H9 (cell line): ENCODE data around the gene HOXC11. TPM values are rescaled to one million over a fixed set of nuclear protein-coding genes. Genes with fewer than 3 reads are reported as not detected.
A peak's percentile ranks its signal among the peaks of the same experiment; 100 is the strongest.

Source experiments
- DNase-seq: peaks from one replicate; pipeline ENCODE4 v3.0.0-alpha.2; 2017
- H2AFZ ChIP-seq: one replicate; pipeline ENCODE4 v1.6.1; 2013; ENCODE audit warnings: mild to moderate bottlenecking, low read length, control low read depth, moderate library complexity
- H2AK5ac ChIP-seq: 2 replicates; pipeline ENCODE4 v1.6.1; 2013; ENCODE audit warnings: low read length, control low read depth, mixed read lengths; ENCODE audit not compliant: insufficient read length
- H2BK120ac ChIP-seq: one replicate; pipeline ENCODE4 v1.6.1; 2013; ENCODE audit warnings: low read depth, mild to moderate bottlenecking, low read length, control low read depth, inconsistent platforms; ENCODE audit not compliant: poor library complexity, severe bottlenecking
- H2BK12ac ChIP-seq: 2 replicates; pipeline ENCODE4 v1.6.1; 2013; ENCODE audit warnings: low read length, control low read depth, mixed read lengths, low read depth; ENCODE audit not compliant: insufficient read length
- H2BK15ac ChIP-seq: 2 replicates; pipeline ENCODE4 v1.6.1; 2013; ENCODE audit warnings: low read depth, low read length, control low read depth
- H2BK20ac ChIP-seq: one replicate; pipeline ENCODE4 v1.6.1; 2013; ENCODE audit warnings: low read depth, mild to moderate bottlenecking, low read length, control low read depth, inconsistent platforms; ENCODE audit not compliant: poor library complexity, severe bottlenecking
- H2BK5ac ChIP-seq: 2 replicates; pipeline ENCODE4 v1.6.1; 2013; ENCODE audit warnings: low read length, control low read depth, mixed read lengths; ENCODE audit not compliant: insufficient read length
- H3K14ac ChIP-seq: 2 replicates; pipeline ENCODE4 v1.6.1; 2013; ENCODE audit warnings: low read length, control low read depth; ENCODE audit not compliant: insufficient read depth
- H3K18ac ChIP-seq: 2 replicates; pipeline ENCODE4 v1.6.1; 2013; ENCODE audit warnings: low read depth, mild to moderate bottlenecking, mixed read lengths, low read length, control low read depth; ENCODE audit not compliant: insufficient read length
- H3K23ac ChIP-seq: 2 replicates; pipeline ENCODE4 v1.6.1; 2013; ENCODE audit warnings: low read length, control low read depth, mixed read lengths, low read depth; ENCODE audit not compliant: insufficient read length
- H3K23me2 ChIP-seq: 2 replicates; pipeline ENCODE4 v1.6.1; 2013; ENCODE audit warnings: low read depth, mild to moderate bottlenecking, mixed read lengths, low read length, control low read depth; ENCODE audit not compliant: insufficient read length, poor library complexity, severe bottlenecking
- H3K27ac ChIP-seq: 2 replicates; pipeline ENCODE4 v1.5.1; 2013; ENCODE audit warnings: low read length, control low read depth, mixed read lengths, low read depth; ENCODE audit not compliant: insufficient read length
- H3K27me3 ChIP-seq: 2 replicates; pipeline ENCODE4 v1.6.1; 2013; ENCODE audit warnings: low read length, control low read depth, inconsistent platforms; ENCODE audit not compliant: insufficient read depth
- H3K4ac ChIP-seq: 2 replicates; pipeline ENCODE4 v1.6.1; 2013; ENCODE audit warnings: low read depth, mild to moderate bottlenecking, control low read depth, inconsistent platforms, low read length, moderate library complexity
- H3K4me1 ChIP-seq: 2 replicates; pipeline ENCODE4 v1.6.1; 2013; ENCODE audit warnings: low read length, control low read depth, inconsistent platforms; ENCODE audit not compliant: insufficient read depth
- H3K4me2 ChIP-seq: 2 replicates; pipeline ENCODE4 v1.6.1; 2013; ENCODE audit warnings: low read length, control low read depth, mixed read lengths; ENCODE audit not compliant: insufficient read length, insufficient read depth
- H3K56ac ChIP-seq: 2 replicates; pipeline ENCODE4 v1.6.1; 2013; ENCODE audit warnings: low read depth, mild to moderate bottlenecking, mixed read lengths, low read length, control low read depth; ENCODE audit not compliant: insufficient read length
- H3K79me1 ChIP-seq: 2 replicates; pipeline ENCODE4 v1.6.1; 2013; ENCODE audit warnings: low read depth, mild to moderate bottlenecking, moderate library complexity, low read length, control low read depth, inconsistent platforms; ENCODE audit not compliant: insufficient read depth, poor library complexity, severe bottlenecking
- H3K79me2 ChIP-seq: 2 replicates; pipeline ENCODE4 v1.6.1; 2013; ENCODE audit warnings: low read length, control low read depth, inconsistent platforms; ENCODE audit not compliant: insufficient read depth
- H3K9ac ChIP-seq: 2 replicates; pipeline ENCODE4 v1.6.1; 2013; ENCODE audit warnings: low read length, control low read depth, mixed read lengths; ENCODE audit not compliant: insufficient read length; ENCODE audit errors: extremely low read depth
- H3K9me3 ChIP-seq: one replicate; pipeline ENCODE4 v1.6.1; 2013; ENCODE audit warnings: low read depth, low read length, inconsistent platforms; ENCODE audit not compliant: control insufficient read depth
- H3T11ph ChIP-seq: one replicate; pipeline ENCODE4 v1.6.1; 2013; ENCODE audit warnings: mild to moderate bottlenecking, low read length, control low read depth, inconsistent platforms
- H4K20me1 ChIP-seq: one replicate; pipeline ENCODE4 v1.6.1; 2013; ENCODE audit not compliant: control insufficient read depth, insufficient read length, insufficient read depth
- H4K5ac ChIP-seq: 2 replicates; pipeline ENCODE4 v1.6.1; 2013; ENCODE audit warnings: low read depth, mild to moderate bottlenecking, mixed read lengths, low read length, control low read depth; ENCODE audit not compliant: insufficient read length
- H4K8ac ChIP-seq: replicated peaks from 2 replicates; pipeline ENCODE4 v1.6.1; 2013; ENCODE audit warnings: low read length, control low read depth, mixed read lengths, low read depth; ENCODE audit not compliant: insufficient read length
- H4K91ac ChIP-seq: 2 replicates; pipeline ENCODE4 v1.6.1; 2013; ENCODE audit warnings: low read depth, mild to moderate bottlenecking, moderate library complexity, mixed read lengths, low read length, control low read depth; ENCODE audit not compliant: insufficient read length
- H3K27ac Mint-ChIP-seq, 3 experiments: 2 replicates in 2 of 3; 3 replicates in 1 of 3; pipeline ENCODE4 v1.8.0; 2020 to 2021; ENCODE audit warnings: mixed read lengths in 3 of 3, mild to moderate bottlenecking in 1 of 3, moderate library complexity in 1 of 3
- H3K27me3 Mint-ChIP-seq: 2 replicates; pipeline ENCODE4 v1.8.0; 2021; ENCODE audit warnings: low read depth, mild to moderate bottlenecking, moderate library complexity, mixed read lengths
- H3K36me3 Mint-ChIP-seq, 3 experiments: 2 replicates in 2 of 3; 3 replicates in 1 of 3; pipeline ENCODE4 v1.8.0; 2020 to 2021; ENCODE audit warnings: low read depth in 3 of 3, mixed read lengths in 3 of 3; ENCODE audit not compliant: insufficient read depth in 1 of 3
- H3K4me1 Mint-ChIP-seq, 2 experiments: 2 replicates each; pipeline ENCODE4 v1.8.0; 2020; ENCODE audit warnings: mixed read lengths in 2 of 2
- H3K4me3 Mint-ChIP-seq, 2 experiments: 2 replicates in 1 of 2; 3 replicates in 1 of 2; pipeline ENCODE4 v1.8.0; 2020 to 2021; ENCODE audit warnings: mild to moderate bottlenecking in 2 of 2, mixed read lengths in 2 of 2, moderate library complexity in 1 of 2
- H3K9me3 Mint-ChIP-seq, 2 experiments: 2 replicates in 1 of 2; 3 replicates in 1 of 2; pipeline ENCODE4 v1.8.0; 2020; ENCODE audit warnings: mild to moderate bottlenecking in 2 of 2, mixed read lengths in 2 of 2, moderate library complexity in 1 of 2
- CTCF ChIP-seq: fragments of 200-600 bp; sonication (generic); conservative IDR thresholded peaks from 3 replicates; pipeline ENCODE4 v1.8.0; 2021; ENCODE audit warnings: antibody characterized with exemption, mild to moderate bottlenecking
- WGBS: extraction: QIAGEN DNeasy Blood & Tissue Kit; methylation state at CpG from one replicate; pipeline ENCODE4 v1.1.7; 2013; ENCODE audit warnings: missing lambda C conversion rate, low lambda C conversion rate, mixed read lengths; ENCODE audit not compliant: insufficient read length; ENCODE audit errors: extremely low coverage; 5-methylcytosine and 5-hydroxymethylcytosine counted together
- total RNA-seq: library from RNA; stranded (reverse); gene quantifications from 2 replicates; pipeline ENCODE4 v1.2.1, GENCODE V29; 2021

Gene HOXC11
- total RNA-seq, 1 experiment from 2014 or later: not detected

GRCh38 chr12:54009171-54010052 lies 36.5 kb downstream of the HOXC11 start:
- no peak overlapping the region for H3K27ac Mint-ChIP-seq
- H3K27ac ChIP-seq: no peak overlapping the region
- no peak overlapping the region for H3K18ac ChIP-seq
- no peaks in the 10 kb centered on the region for H4K20me1 ChIP-seq
- H3K4me2 ChIP-seq: no peak overlapping the region
- no peak for TF ChIP-seq CTCF
- no peak overlapping the region for H2BK12ac ChIP-seq
- H3K23me2 ChIP-seq: no peaks in the 10 kb centered on the region
- no peak overlapping the region for H3T11ph ChIP-seq
- no CpG with 5 or more reads among the region's 51 CpGs for WGBS
- H3K9me3 Mint-ChIP-seq: peaks cover 0 to 2% of the 10 kb centered on the region in 2 experiments; a peak in 2 of 5 replicates
- no peak overlapping the region for H4K5ac ChIP-seq
- H4K8ac ChIP-seq: no peak overlapping the region
- H2BK5ac ChIP-seq: no peak overlapping the region
- H4K91ac ChIP-seq: no peak overlapping the region
- no peak overlapping the region for H3K4ac ChIP-seq
- peaks cover 7 to 35% of the 10 kb centered on the region in 2 experiments for H3K4me1 Mint-ChIP-seq
- H3K79me1 ChIP-seq: no peaks in the 10 kb centered on the region
- H3K9ac ChIP-seq: no peak overlapping the region
- no peak overlapping the region for H3K14ac ChIP-seq
- H3K56ac ChIP-seq: no peak overlapping the region
- no peak for DNase-seq
- no peak overlapping the region for H2BK20ac ChIP-seq
- H3K4me1 ChIP-seq: no peaks in the 10 kb centered on the region
- H3K36me3 Mint-ChIP-seq: no peaks in the 10 kb centered on the region
- peaks cover 100% of the 10 kb centered on the region for H3K27me3 Mint-ChIP-seq
- no peaks in the 10 kb centered on the region for H3K9me3 ChIP-seq
- H3K4me3 Mint-ChIP-seq: peak overlapping the region in 1 of 2 experiments; percentile 71; a peak in 3 of 5 replicates
- no peak overlapping the region for H2BK15ac ChIP-seq
- H3K27me3 ChIP-seq: peaks cover 93% of the 10 kb centered on the region
- H3K23ac ChIP-seq: no peak overlapping the region
- H2AK5ac ChIP-seq: no peak overlapping the region
- H3K79me2 ChIP-seq: no peaks in the 10 kb centered on the region
- H2BK120ac ChIP-seq: no peak overlapping the region
- no peak overlapping the region for H2AFZ ChIP-seq
